Effector memory CD4-positive, alpha-beta T cell (primary cell): ENCODE data around the gene BST1.

ENCODE experiments used
- DNase-seq, 3 donors: peaks; one replicate each; pipeline ENCODE4 v3.0.0-alpha.2; 2020
- H3K27ac ChIP-seq: 2 replicates; pipeline ENCODE4 v1.7.0; 2013; ENCODE audit warnings: mild to moderate bottlenecking, low read length, moderate library complexity; ENCODE audit not compliant: insufficient read depth, poor library complexity, severe bottlenecking
- H3K27me3 ChIP-seq: replicated peaks from 2 replicates; pipeline ENCODE4 v1.7.0; 2013; ENCODE audit warnings: mild to moderate bottlenecking, low read length; ENCODE audit not compliant: insufficient read depth, control insufficient read depth, poor library complexity, severe bottlenecking
- H3K36me3 ChIP-seq: 2 replicates; pipeline ENCODE4 v1.7.0; 2013; ENCODE audit warnings: mild to moderate bottlenecking, low read length, moderate library complexity; ENCODE audit not compliant: control insufficient read depth, insufficient read depth
- H3K4me1 ChIP-seq: 2 replicates; pipeline ENCODE4 v1.7.0; 2013; ENCODE audit warnings: low read length, mild to moderate bottlenecking; ENCODE audit not compliant: control insufficient read depth, insufficient read depth, poor library complexity, severe bottlenecking
- H3K4me3 ChIP-seq: 2 replicates; pipeline ENCODE4 v1.7.0; 2013; ENCODE audit warnings: low read length, low read depth, mild to moderate bottlenecking; ENCODE audit not compliant: insufficient read depth, poor library complexity, severe bottlenecking
- H3K9me3 ChIP-seq: 2 replicates; pipeline ENCODE4 v1.7.0; 2013; ENCODE audit warnings: mild to moderate bottlenecking, low read length, moderate library complexity; ENCODE audit not compliant: control insufficient read depth

Gene BST1

GRCh38 chr4:15740764-15741404 is 38.0 kb downstream of the BST1 start:
- Histone ChIP-seq H3K4me3 (no peak overlapping the region), H3K4me1 (no peaks in the 10 kb centered on the region), H3K27ac (no peak overlapping the region), H3K27me3 (no peaks in the 10 kb centered on the region), H3K36me3 (no peaks in the 10 kb centered on the region), H3K9me3 (no peaks in the 10 kb centered on the region)
- no peak for DNase-seq

- Histone ChIP-seq H3K4me1 (no peaks in the 10 kb centered on the region), H3K27me3 (no peaks in the 10 kb centered on the region), H3K4me3 (no peak overlapping the region), H3K27ac (no peak overlapping the region), H3K9me3 (no peaks in the 10 kb centered on the region), H3K36me3 (no peaks in the 10 kb centered on the region)
- DNase-seq = no peak
Observed at GRCh38 chr4:15742083-15742582, 39.3 kb downstream of the BST1 start.

- H3K27me3 ChIP-seq = no peaks in the 10 kb centered on the region
- H3K9me3 ChIP-seq = no peaks in the 10 kb centered on the region
- no peak overlapping the region for H3K4me3 ChIP-seq
- DNase-seq = no peak
- no peak overlapping the region for H3K27ac ChIP-seq
- H3K36me3 ChIP-seq = no peaks in the 10 kb centered on the region
- H3K4me1 ChIP-seq = no peaks in the 10 kb centered on the region
Observed at GRCh38 chr4:15742637-15743036, 39.8 kb downstream of the BST1 start.

GRCh38 chr4:15744016-15744545 is 41.2 kb downstream of the BST1 start:
- no peaks in the 10 kb centered on the region for H3K36me3 ChIP-seq
- H3K4me1 ChIP-seq = no peaks in the 10 kb centered on the region
- H3K9me3 ChIP-seq = no peaks in the 10 kb centered on the region
- H3K27ac ChIP-seq = no peak overlapping the region
- no peaks in the 10 kb centered on the region for H3K27me3 ChIP-seq
- no peak for DNase-seq
- no peak overlapping the region for H3K4me3 ChIP-seq

- no peaks in the 10 kb centered on the region for H3K9me3 ChIP-seq
- no peaks in the 10 kb centered on the region for H3K27me3 ChIP-seq
- no peaks in the 10 kb centered on the region for H3K36me3 ChIP-seq
- no peak for DNase-seq
- H3K4me1 ChIP-seq = no peaks in the 10 kb centered on the region
- no peak overlapping the region for H3K27ac ChIP-seq
- H3K4me3 ChIP-seq = no peak overlapping the region
Observed at GRCh38 chr4:15746110-15746509, 43.2 kb downstream of the BST1 start.

- no peak for DNase-seq
- Histone ChIP-seq H3K4me1 (peaks cover 4% of the 10 kb centered on the region), H3K36me3 (no peaks in the 10 kb centered on the region), H3K4me3 (no peak overlapping the region), H3K27ac (no peak overlapping the region), H3K27me3 (no peaks in the 10 kb centered on the region), H3K9me3 (no peaks in the 10 kb centered on the region)
Observed at GRCh38 chr4:15749001-15749400, 46.1 kb downstream of the BST1 start.

- no peak for DNase-seq
- Histone ChIP-seq H3K27ac (no peak overlapping the region), H3K36me3 (no peaks in the 10 kb centered on the region), H3K4me1 (peaks cover 14% of the 10 kb centered on the region), H3K9me3 (no peaks in the 10 kb centered on the region), H3K27me3 (no peaks in the 10 kb centered on the region), H3K4me3 (no peak overlapping the region)
Observed at GRCh38 chr4:15751153-15751552, 48.3 kb downstream of the BST1 start.

- no peaks in the 10 kb centered on the region for H3K36me3 ChIP-seq
- no peak overlapping the region for H3K4me3 ChIP-seq
- H3K27me3 ChIP-seq = no peaks in the 10 kb centered on the region
- peaks cover 24% of the 10 kb centered on the region for H3K4me1 ChIP-seq
- DNase-seq = no peak
- H3K27ac ChIP-seq = no peak overlapping the region
- no peaks in the 10 kb centered on the region for H3K9me3 ChIP-seq
Observed at GRCh38 chr4:15753081-15753480, 50.2 kb downstream of the BST1 start.

GRCh38 chr4:15753786-15754185 is 50.9 kb downstream of the BST1 start:
- no peak for DNase-seq
- Histone ChIP-seq H3K27ac (no peak overlapping the region), H3K27me3 (no peaks in the 10 kb centered on the region), H3K9me3 (no peaks in the 10 kb centered on the region), H3K4me1 (peaks cover 24% of the 10 kb centered on the region), H3K36me3 (no peaks in the 10 kb centered on the region), H3K4me3 (no peak overlapping the region)

GRCh38 chr4:15754323-15754722 is 51.5 kb downstream of the BST1 start:
- peak; percentile 14 to 34 (median 24) for DNase-seq
- Histone ChIP-seq H3K9me3 (no peaks in the 10 kb centered on the region), H3K27me3 (no peaks in the 10 kb centered on the region), H3K27ac (no peak overlapping the region), H3K4me1 (peaks cover 24% of the 10 kb centered on the region), H3K36me3 (no peaks in the 10 kb centered on the region), H3K4me3 (no peak overlapping the region)
